ENCODE results near the gene TBC1D2B. TPM values are rescaled to one million over a fixed set of nuclear protein-coding genes. Genes with fewer than 3 reads are reported as not detected.

TBC1D2B gene
- total and polyA plus RNA-seq, 10 donors: 9.4 to 131 (median 97.4) TPM

DNA sequence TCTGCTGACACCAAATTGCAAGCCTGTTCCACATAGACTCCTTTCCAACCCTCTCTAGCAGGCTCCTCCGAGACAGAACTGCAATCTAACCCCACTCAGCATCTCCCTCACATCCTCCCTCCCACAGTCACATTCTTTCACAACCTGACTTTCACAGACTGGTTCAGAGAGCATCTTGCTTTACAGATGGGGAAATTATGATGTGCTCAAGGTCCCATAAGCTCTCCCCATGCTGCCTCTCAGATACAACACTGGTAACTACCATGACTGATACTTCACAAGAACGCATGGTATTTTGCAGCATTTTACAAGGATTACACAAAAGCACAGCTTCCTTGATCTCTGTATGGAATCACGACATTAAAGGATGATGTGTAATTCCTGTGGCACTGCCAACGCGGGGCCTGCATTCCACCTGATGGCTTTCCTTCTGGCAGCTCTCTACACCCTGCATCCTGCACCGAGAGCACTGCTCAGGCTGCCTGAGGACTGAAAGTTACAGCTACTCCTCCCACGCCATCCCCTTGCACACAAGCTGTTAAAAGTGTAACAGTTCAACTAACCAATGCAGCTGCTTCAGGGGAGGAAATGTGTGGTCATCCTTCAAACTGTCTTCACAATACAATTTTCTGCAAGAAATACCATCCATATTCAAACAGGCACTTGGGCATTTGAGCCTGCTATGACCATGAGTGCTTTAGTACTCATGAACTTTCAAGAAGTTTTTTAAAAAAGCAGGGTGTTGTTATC lies 27.6 kb downstream of the TBC1D2B start:
- Histone ChIP-seq H3K4me1 (peaks cover 77 to 100% (median 100%) of the 10 kb centered on the region in 6 donors), H3K9me3 (no peaks in the 10 kb centered on the region), H3K4me3 (peak overlapping the region in 1 of 8 donors; percentile 42), H3K27ac (peak overlapping the region; percentile 48 to 97 (median 75)), H3K27me3 (replicated peaks in 1 of 7) (no peaks in the 10 kb centered on the region), H3K36me3 (peaks cover 0 to 36% (median 7%) of the 10 kb centered on the region in 6 donors)
- DNase-seq: peak; percentile 85
- 12 to 27% (median 21%) methylated on average over 7 of the region's 7 CpGs for WGBS, 5 donors
- TF ChIP-seq POLR2AphosphoS5 (IDR thresholded peaks at IDR 0.05) (peak in 2 of 3 donors; percentile 48 to 71), POLR2A (IDR thresholded peaks at IDR 0.05) (no peak)
- TF ChIP-seq, protein P1, sequence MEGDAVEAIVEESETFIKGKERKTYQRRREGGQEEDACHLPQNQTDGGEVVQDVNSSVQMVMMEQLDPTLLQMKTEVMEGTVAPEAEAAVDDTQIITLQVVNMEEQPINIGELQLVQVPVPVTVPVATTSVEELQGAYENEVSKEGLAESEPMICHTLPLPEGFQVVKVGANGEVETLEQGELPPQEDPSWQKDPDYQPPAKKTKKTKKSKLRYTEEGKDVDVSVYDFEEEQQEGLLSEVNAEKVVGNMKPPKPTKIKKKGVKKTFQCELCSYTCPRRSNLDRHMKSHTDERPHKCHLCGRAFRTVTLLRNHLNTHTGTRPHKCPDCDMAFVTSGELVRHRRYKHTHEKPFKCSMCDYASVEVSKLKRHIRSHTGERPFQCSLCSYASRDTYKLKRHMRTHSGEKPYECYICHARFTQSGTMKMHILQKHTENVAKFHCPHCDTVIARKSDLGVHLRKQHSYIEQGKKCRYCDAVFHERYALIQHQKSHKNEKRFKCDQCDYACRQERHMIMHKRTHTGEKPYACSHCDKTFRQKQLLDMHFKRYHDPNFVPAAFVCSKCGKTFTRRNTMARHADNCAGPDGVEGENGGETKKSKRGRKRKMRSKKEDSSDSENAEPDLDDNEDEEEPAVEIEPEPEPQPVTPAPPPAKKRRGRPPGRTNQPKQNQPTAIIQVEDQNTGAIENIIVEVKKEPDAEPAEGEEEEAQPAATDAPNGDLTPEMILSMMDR (IDR thresholded peaks at IDR 0.05 in 8 of 11, conservative IDR thresholded peaks at IDR 0.05 in 3 of 11): no peak
- intact Hi-C loops (cut with DNase I; ENCODE audit: low total_unique reads): no loop called here

DNA sequence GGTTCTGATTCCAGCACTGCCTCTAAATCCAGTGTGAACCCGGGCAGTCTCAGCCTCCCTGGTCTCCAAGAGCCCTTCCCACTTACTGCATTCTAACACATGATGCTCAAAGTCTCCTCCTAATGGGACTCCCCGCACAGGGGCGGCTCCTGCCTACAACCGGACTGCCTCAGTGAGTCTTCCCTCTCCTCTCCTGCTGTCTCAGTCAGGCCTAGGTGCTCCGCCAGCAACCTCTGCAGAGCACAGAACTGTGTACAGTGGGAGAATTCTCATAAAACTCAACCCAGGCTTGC lies 28.9 kb downstream of the TBC1D2B start:
- H3K27me3 ChIP-seq (replicated peaks in 1 of 7): no peaks in the 10 kb centered on the region
- no peak for TF ChIP-seq POLR2AphosphoS5 (IDR thresholded peaks at IDR 0.05)
- TF ChIP-seq, protein P1 (IDR thresholded peaks at IDR 0.05 in 8 of 11, conservative IDR thresholded peaks at IDR 0.05 in 3 of 11): no peak
- TF ChIP-seq POLR2A (IDR thresholded peaks at IDR 0.05): no peak
- DNase-seq: no peak
- H3K36me3 ChIP-seq: peaks cover 0 to 45% (median 15%) of the 10 kb centered on the region in 6 donors
- no peaks in the 10 kb centered on the region for H3K9me3 ChIP-seq
- no peak overlapping the region for H3K4me3 ChIP-seq
- peak overlapping the region; percentile 48 to 97 (median 75) for H3K27ac ChIP-seq
- intact Hi-C loops (cut with DNase I; ENCODE audit: low total_unique reads): no loop called here
- WGBS, 5 donors: 66 to 74% (median 69%) methylated on average over 5 of the region's 5 CpGs
- peaks cover 83 to 100% (median 99%) of the 10 kb centered on the region in 6 donors for H3K4me1 ChIP-seq

DNA sequence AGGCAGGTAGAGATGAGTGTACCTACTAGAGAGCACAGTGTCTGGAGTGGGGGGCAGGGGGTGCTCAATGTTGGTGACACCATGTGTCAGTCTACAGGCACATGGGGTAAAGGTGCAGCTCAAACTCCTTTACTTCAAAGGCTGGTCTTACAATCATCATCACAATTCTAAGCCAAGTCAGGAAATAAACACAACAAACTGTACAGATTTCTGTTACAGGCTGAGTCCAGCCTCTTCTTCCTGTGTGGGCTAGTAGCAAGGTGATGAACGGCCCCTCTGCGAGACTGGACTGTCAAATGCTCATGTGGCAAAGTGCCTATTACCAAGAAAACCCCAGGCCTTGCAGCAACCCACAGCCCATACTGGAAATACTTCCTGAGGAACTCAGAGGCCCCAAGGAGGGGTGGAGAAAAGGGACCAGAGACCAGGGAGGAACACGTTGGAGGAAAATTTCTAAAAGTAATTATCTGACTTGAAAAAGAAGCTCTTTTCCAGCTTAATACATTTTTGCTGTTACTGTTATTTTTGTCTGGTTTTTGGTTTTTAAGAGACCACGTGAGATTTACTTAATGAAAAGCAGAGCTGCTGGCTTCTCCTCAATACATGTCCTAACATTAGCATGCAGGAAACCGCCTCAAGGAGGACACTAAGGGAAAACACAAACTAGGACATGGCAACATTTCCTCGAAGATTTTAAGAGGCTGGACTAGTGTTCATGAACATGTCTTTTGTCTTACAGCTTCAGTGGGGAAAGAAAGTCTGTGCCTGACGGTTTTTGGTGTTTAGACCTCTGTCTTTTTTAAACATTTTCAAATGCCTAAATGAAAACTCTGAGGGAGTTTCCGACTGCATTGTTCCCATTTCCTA lies 29.5 kb downstream of the TBC1D2B start:
- TF ChIP-seq POLR2A (IDR thresholded peaks at IDR 0.05) (no peak), POLR2AphosphoS5 (IDR thresholded peaks at IDR 0.05) (peak in 1 of 3 donors; percentile 52)
- WGBS, 5 donors: 19 to 33% (median 21%) methylated on average over 8 of the region's 8 CpGs
- intact Hi-C loops (cut with DNase I; ENCODE audit: low total_unique reads): no loop called here
- Histone ChIP-seq H3K9me3 (no peaks in the 10 kb centered on the region), H3K4me3 (peak overlapping the region in 1 of 8 donors; percentile 3), H3K4me1 (peaks cover 84 to 100% (median 96%) of the 10 kb centered on the region in 6 donors), H3K36me3 (peaks cover 0 to 45% (median 16%) of the 10 kb centered on the region in 6 donors), H3K27ac (peak overlapping the region; percentile 48 to 97 (median 75)), H3K27me3 (replicated peaks in 1 of 7) (no peaks in the 10 kb centered on the region)
- no peak for DNase-seq

DNA sequence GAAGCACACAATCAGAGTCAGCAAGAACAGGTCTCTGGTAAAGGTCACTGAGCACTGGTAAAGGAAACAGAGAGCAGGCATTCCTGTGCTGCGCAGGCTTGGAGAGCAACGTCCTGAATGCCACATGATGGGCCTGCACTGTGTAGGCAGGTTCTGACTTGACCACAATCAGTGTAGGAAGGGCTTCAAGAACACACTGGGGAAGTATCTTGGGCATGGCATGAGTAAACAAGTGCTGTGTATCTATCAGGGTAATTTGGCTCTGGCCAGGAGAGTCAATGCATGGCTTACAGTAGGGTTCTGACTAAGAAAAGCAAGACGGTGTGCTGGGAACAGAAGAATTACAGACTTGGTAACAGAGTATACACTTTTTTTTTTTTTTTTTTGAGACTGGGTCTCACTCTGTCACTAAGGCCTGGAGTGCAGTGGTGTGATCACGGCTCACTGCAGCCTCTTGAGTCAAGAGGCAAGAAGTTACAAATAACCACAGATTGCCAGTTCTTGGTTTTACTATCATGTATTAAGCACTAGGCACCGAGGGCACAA lies 30.6 kb downstream of the TBC1D2B start:
- no peak for DNase-seq
- intact Hi-C loops (cut with DNase I; ENCODE audit: low total_unique reads): no loop called here
- WGBS, 5 donors: 23 to 48% (median 40%) methylated on average over 5 of the region's 5 CpGs

More for the DNA sequence above, 30.6 kb downstream of the TBC1D2B start:
- Histone ChIP-seq H3K4me3 (peak overlapping the region in 1 of 8 donors; percentile 6), H3K36me3 (peaks cover 0 to 45% (median 24%) of the 10 kb centered on the region in 6 donors), H3K9me3 (no peaks in the 10 kb centered on the region), H3K27me3 (replicated peaks in 1 of 7) (no peaks in the 10 kb centered on the region), H3K27ac (peak overlapping the region; percentile 48 to 97 (median 75)), H3K4me1 (peaks cover 74 to 100% (median 89%) of the 10 kb centered on the region in 6 donors)
- TF ChIP-seq POLR2A (IDR thresholded peaks at IDR 0.05): no peak
- TF ChIP-seq, protein P1 (IDR thresholded peaks at IDR 0.05 in 8 of 11, conservative IDR thresholded peaks at IDR 0.05 in 3 of 11): no peak
- peak in 1 of 3 donors; percentile 67 for TF ChIP-seq POLR2AphosphoS5 (IDR thresholded peaks at IDR 0.05)

All from spleen (tissue), 11 donors.